ENCODE data around the gene CATSPER1. TPM values are rescaled to one million over a fixed set of nuclear protein-coding genes. Genes with fewer than 3 reads are reported as not detected.

Gene CATSPER1
- total RNA-seq, 1 experiment from 2014 or later: not detected

DNA sequence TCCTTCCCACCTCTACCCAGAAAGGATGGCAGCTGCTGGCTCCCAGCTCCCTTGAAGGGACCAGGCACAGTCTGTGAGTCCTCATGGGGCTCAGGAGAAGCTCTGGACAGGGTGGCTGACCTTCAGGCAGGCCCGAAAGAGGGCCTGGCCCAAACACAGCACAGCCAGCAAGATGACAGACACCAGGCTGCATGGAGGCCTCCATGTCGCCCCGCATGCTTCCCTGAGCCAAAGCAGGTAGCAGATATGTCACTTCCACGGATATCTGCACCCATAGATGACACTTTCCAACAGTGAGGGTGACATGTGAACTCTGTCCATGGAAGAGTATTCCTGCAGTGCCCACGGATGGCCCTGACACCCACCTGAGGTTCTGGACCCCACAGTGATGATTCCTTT lies 42.7 kb downstream of the CATSPER1 start:
- TF ChIP-seq CTCF (conservative IDR thresholded peaks at IDR 0.05; ENCODE audit: low read depth, low read length) (no peak), EZH2 (IDR thresholded peaks at IDR 0.05; ENCODE audit: borderline replicate concordance, low read depth, low read length, poor library complexity, severe bottlenecking) (no peak)
- H3K27me3 ChIP-seq (replicated peaks; ENCODE audit: insufficient read depth, low read depth, low read length, poor library complexity): no peaks in the 10 kb centered on the region
- no TSS peak for BruUV-seq (replicated peaks)
- no peak overlapping the region for H3K4me3 ChIP-seq (ENCODE audit: low read depth, low read length, poor library complexity, severe bottlenecking)
- peaks cover 12% of the 10 kb centered on the region for H3K36me3 ChIP-seq (ENCODE audit: insufficient read depth, low read length, poor library complexity, severe bottlenecking)
- intact Hi-C loops (cut with micrococcal nuclease; ENCODE audit: unreplicated experiment): no loop called here
- H3K4me1 ChIP-seq (ENCODE audit: insufficient read depth, low read length, poor library complexity, severe bottlenecking): no peaks in the 10 kb centered on the region
- no peak for DNase-seq (ENCODE audit: low spot score)
- ChIA-PET POLR2A (ENCODE audit: low non-redundant PET) (no interaction called here), CTCF (no interaction called here)
- H3K27ac ChIP-seq (ENCODE audit: low read depth, low read length, poor library complexity, severe bottlenecking): no peak overlapping the region
- H3K9me3 ChIP-seq (ENCODE audit: low read depth, low read length, poor library complexity, severe bottlenecking): no peaks in the 10 kb centered on the region

- no peaks in the 10 kb centered on the region for H3K9me3 ChIP-seq (ENCODE audit: low read depth, low read length, poor library complexity, severe bottlenecking)
- no peaks in the 10 kb centered on the region for H3K4me1 ChIP-seq (ENCODE audit: insufficient read depth, low read length, poor library complexity, severe bottlenecking)
- CTCF ChIA-PET: no interaction called here
- BruUV-seq (replicated peaks): no TSS peak
- TF ChIP-seq CTCF (conservative IDR thresholded peaks at IDR 0.05; ENCODE audit: low read depth, low read length) (no peak), EZH2 (IDR thresholded peaks at IDR 0.05; ENCODE audit: borderline replicate concordance, low read depth, low read length, poor library complexity, severe bottlenecking) (no peak)
- no peak overlapping the region for H3K27ac ChIP-seq (ENCODE audit: low read depth, low read length, poor library complexity, severe bottlenecking)
- POLR2A ChIA-PET (ENCODE audit: low non-redundant PET): interaction anchor here (0.7 kb wide), 1 partner anchor 379 kb away, joined by 3 read pairs; no protein-coding TSS in a partner anchor
- no peak for DNase-seq (ENCODE audit: low spot score)
- peaks cover 18% of the 10 kb centered on the region for H3K36me3 ChIP-seq (ENCODE audit: insufficient read depth, low read length, poor library complexity, severe bottlenecking)
- intact Hi-C loops (cut with micrococcal nuclease; ENCODE audit: unreplicated experiment): no loop called here
- H3K27me3 ChIP-seq (replicated peaks; ENCODE audit: insufficient read depth, low read depth, low read length, poor library complexity): no peaks in the 10 kb centered on the region
- H3K4me3 ChIP-seq (ENCODE audit: low read depth, low read length, poor library complexity, severe bottlenecking): no peak overlapping the region
These were observed 43.3 kb downstream of the CATSPER1 start for GRCh38 chr11:65982824-65983588.

GRCh38 chr11:65981972-65982823 lies 44.1 kb downstream of the CATSPER1 start:
- no TSS peak for BruUV-seq (replicated peaks)
- CTCF ChIA-PET: no interaction called here
- Histone ChIP-seq H3K9me3 (ENCODE audit: low read depth, low read length, poor library complexity, severe bottlenecking) (no peaks in the 10 kb centered on the region), H3K27me3 (replicated peaks; ENCODE audit: insufficient read depth, low read depth, low read length, poor library complexity) (no peaks in the 10 kb centered on the region), H3K27ac (ENCODE audit: low read depth, low read length, poor library complexity, severe bottlenecking) (no peak overlapping the region), H3K36me3 (ENCODE audit: insufficient read depth, low read length, poor library complexity, severe bottlenecking) (peaks cover 26% of the 10 kb centered on the region), H3K4me3 (ENCODE audit: low read depth, low read length, poor library complexity, severe bottlenecking) (no peak overlapping the region), H3K4me1 (ENCODE audit: insufficient read depth, low read length, poor library complexity, severe bottlenecking) (no peaks in the 10 kb centered on the region)
- TF ChIP-seq CTCF (conservative IDR thresholded peaks at IDR 0.05; ENCODE audit: low read depth, low read length): no peak
- no peak for TF ChIP-seq EZH2 (IDR thresholded peaks at IDR 0.05; ENCODE audit: borderline replicate concordance, low read depth, low read length, poor library complexity, severe bottlenecking)
- DNase-seq (ENCODE audit: low spot score): no peak
- intact Hi-C loops (cut with micrococcal nuclease; ENCODE audit: unreplicated experiment): no loop called here
- POLR2A ChIA-PET (ENCODE audit: low non-redundant PET): interaction anchor here (0.6 to 0.7 kb wide), 2 partner anchors 73 to 380 kb away, joined by 3 read pairs; no protein-coding TSS in a partner anchor

Measured in A673 (cell line).